Activated T-helper 1 cell treated with Interleukin-2 at 50 U/mL for 16 hours (primary cell): ENCODE results near the gene CNR2.
"Not testable (repeated sequence)": the region's sequence is repeated elsewhere in the genome, so short reads cannot be mapped to it uniquely, and the experiment has no call there.

Experiments
- DNase-seq: peaks from one replicate; pipeline ENCODE4 v3.0.0-alpha.2; 2020; ENCODE audit warnings: low read depth

CNR2 gene

GRCh38 chr1:23913212-23913880 lies at the start of gene CNR2:
Gene CNR2, minus strand, starts transcription at chr1:23913362. Its CDS starts 37,745 bp downstream, at chr1:23875617.
- no peak for DNase-seq

GRCh38 chr1:23960291-23961020 lies 47.3 kb upstream of the CNR2 start:
- no peak for DNase-seq

- DNase-seq, result peak; percentile 94
These were observed 46.5 kb upstream of the CNR2 start, which contains the start of gene PNRC2 for GRCh38 chr1:23959461-23960290. Gene PNRC2, plus strand, starts transcription at chr1:23959828. Its CDS starts 1,630 bp downstream, at chr1:23961458.

- peak; percentile 83 for DNase-seq
These were observed 45.8 kb upstream of the CNR2 start for GRCh38 chr1:23958810-23959460.

- not testable (repeated sequence) for DNase-seq
These were observed 45.1 kb upstream of the CNR2 start for GRCh38 chr1:23958040-23958809.

DNA sequence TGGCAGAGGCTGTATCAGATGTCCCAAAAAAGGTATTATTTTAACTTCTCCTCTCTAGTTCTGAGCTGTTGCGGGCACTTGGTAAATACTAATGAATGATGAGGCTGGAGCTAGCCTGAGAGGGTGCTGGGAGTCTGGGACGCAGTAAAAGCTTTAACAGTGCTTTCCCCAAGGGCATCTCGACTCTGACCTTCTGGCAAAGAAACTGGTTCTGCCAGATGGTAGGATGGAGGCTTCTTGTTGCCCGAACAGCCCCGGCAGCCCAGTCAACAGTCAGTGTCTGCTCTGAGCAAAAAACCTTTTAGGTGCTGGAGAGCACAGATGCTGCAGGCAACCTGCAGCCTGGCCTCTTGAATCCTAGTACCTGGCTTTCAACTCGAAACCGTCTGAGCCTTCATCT lies 43.9 kb upstream of the CNR2 start:
- DNase-seq, result no peak

DNA sequence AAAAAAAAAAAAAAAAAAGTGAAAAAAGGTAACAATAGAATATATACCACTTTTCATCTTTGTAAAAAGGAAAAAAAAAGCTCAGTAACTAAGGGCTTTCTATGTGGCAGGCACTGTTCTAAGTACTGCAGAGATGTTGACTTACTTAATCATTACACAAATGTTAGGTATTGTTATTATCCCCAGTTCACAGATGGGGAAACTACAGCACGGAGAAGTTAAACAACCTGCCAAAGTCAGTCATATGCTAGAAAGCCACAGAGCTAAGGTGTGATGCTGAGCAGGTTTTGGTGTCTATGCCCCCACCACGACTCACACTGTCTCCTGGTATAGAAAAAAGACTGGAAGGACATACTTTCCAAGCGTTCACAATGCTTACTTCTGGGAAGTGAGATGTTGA lies 39.9 kb upstream of the CNR2 start:
- DNase-seq, result no peak

DNA sequence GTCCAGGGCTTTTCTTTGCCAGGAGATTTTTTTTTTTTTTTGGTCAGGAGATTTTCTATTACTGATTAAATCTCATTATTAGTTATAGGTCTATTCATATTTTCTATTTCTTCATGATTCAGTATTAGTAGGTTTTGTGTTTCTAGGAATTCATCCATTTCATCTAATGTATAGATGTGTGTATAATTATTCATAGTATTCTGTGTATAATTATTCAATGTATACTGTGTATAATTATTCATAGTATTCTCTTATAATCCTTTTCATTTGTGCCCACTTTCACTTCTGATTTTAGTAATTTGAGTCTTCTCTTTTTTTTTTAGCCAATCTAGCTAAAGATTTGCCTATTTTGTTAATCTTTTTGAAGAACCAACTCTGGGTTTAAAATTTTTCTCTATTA lies 34.2 kb upstream of the CNR2 start:
- no peak for DNase-seq

- DNase-seq, result no peak
These were observed 23.5 kb upstream of the CNR2 start for GRCh38 chr1:23936481-23937176.

GRCh38 chr1:23931491-23931880 lies 18.3 kb upstream of the CNR2 start:
- DNase-seq, result no peak

GRCh38 chr1:23930861-23931490 lies 17.8 kb upstream of the CNR2 start:
- no peak for DNase-seq

- no peak for DNase-seq
These were observed 17.1 kb upstream of the CNR2 start for GRCh38 chr1:23930270-23930669.

DNA sequence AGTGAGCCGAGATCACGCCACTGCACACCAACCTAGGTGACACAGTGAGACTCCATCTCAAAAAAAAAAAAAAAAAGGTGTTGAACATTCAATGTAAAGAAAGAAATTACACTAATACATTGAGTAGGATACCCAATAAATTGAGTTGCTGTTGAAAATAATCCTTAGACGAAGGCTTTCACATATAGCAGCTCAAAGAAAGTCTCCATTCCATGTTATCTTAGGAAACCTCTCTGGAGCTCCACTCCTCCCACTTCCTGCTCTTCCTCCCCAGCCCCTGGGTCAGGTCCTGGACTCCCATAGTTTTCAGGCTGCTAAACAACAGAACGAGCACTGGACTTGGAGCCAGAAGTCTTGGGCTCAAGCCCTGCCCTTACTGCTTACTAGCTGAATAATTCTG lies 15.6 kb upstream of the CNR2 start:
- no peak for DNase-seq

- DNase-seq, result no peak
These were observed 13.9 kb upstream of the CNR2 start for GRCh38 chr1:23927097-23927496.

GRCh38 chr1:23925279-23925678 lies 12.1 kb upstream of the CNR2 start:
- no peak for DNase-seq

GRCh38 chr1:23924601-23925000 lies 11.4 kb upstream of the CNR2 start:
- DNase-seq, result no peak

DNA sequence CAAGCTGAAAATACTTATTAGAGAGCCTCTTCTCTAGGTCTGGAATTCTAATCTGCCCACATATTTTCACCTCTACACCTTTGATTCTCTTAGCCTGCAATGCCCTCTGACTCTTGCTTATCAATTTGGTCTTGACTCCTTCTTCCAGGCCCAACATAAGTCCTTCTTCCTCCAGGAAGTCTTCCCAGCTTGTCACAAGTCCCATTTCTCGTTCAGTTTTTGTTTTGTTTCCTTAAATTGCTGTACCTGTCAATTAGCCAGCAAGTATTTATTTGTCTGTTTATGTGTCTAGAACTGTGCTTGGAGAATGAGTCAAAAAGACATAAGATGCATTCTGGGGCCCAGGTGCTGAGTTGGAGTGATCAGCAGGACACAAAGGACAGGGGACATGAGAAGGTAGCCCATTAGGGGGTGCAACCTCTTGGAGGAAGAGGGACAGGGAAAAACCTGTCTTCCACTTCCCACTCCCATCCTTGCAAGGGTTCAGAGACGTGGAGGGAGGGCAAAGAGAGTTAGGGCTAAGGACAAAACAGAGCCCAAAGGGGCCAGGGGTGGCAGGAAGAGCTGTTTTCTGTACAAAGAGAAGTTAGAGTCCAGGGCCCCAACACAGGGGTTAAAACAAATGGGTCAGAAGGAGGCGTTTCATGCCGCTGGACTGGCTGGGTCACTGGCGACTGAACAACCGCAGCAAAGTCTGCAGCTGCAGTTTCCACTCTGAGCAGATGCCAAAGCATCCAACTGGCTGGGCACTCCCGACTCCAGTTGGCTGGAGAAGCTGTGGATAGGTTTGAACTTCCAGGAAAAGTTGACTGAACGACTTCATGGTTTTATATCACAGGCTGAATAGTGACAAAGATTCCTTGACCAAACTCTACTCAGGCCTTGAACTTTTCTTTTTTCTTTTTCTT lies 10.7 kb upstream of the CNR2 start:
- DNase-seq, result no peak

GRCh38 chr1:23922321-23922943 lies 9.3 kb upstream of the CNR2 start:
- no peak for DNase-seq
